Thyroid gland (tissue), 4 donors: ENCODE data around the gene DUOX1. TPM values are rescaled to one million over a fixed set of nuclear protein-coding genes. Genes with fewer than 3 reads are reported as not detected.

Experiments
- DNase-seq, 2 donors: peaks; one replicate each; pipeline ENCODE4 v3.0.0-alpha.2; 2019
- H3K27ac ChIP-seq, 3 donors: fragments of 200-600 bp; sonication (generic); 1 replicate in 2 of 3; 2 replicates in 1 of 3; pipeline ENCODE4 v1.5.1; 2016 to 2019; ENCODE audit warnings: mild to moderate bottlenecking in 1 of 3, moderate library complexity in 1 of 3
- H3K27me3 ChIP-seq: fragments of 200-600 bp; sonication (generic); one replicate; pipeline ENCODE4 v1.5.1; 2019
- H3K36me3 ChIP-seq, 2 donors: fragments of 200-600 bp; sonication (generic); one replicate each; pipeline ENCODE4 v1.5.1; 2016 to 2019
- H3K4me1 ChIP-seq, 2 donors: fragments of 200-600 bp; sonication (generic); one replicate each; pipeline ENCODE4 v1.5.1; 2017 to 2019
- H3K4me3 ChIP-seq, 3 donors: fragments of 200-600 bp; sonication (generic); replicated peaks in 1 of 3; 1 replicate in 2 of 3; 2 replicates in 1 of 3; pipeline ENCODE4 v1.5.1; 2016; ENCODE audit warnings: mild to moderate bottlenecking in 1 of 3
- H3K9me3 ChIP-seq: fragments of 200-600 bp; sonication (generic); one replicate; pipeline ENCODE4 v1.5.1; 2017
- CTCF ChIP-seq, 6 experiments: fragments of 200-600 bp in 3 of 6; fragments of 450-650 bp in 3 of 6; sonication (generic) in 3 of 6; IDR thresholded peaks; one replicate each; pipeline ENCODE4 v1.5.1; 2016 to 2019; ENCODE audit warnings: antibody characterized with exemption in 6 of 6, mild to moderate bottlenecking in 2 of 6, inconsistent platforms in 1 of 6, moderate library complexity in 1 of 6
- POLR2A ChIP-seq, 2 donors: fragments of 450-650 bp; IDR thresholded peaks; one replicate each; pipeline ENCODE4 v1.6.1; 2017; ENCODE audit warnings: antibody characterized with exemption in 2 of 2, mild to moderate bottlenecking in 2 of 2, moderate library complexity in 1 of 2
- WGBS, 2 donors: methylation state at CpG; one replicate each; pipeline ENCODE4 v1.1.5; 2017; 5-methylcytosine and 5-hydroxymethylcytosine counted together
- intact Hi-C: fragments of 100-400 bp; cut with DNase I; formaldehyde crosslinking; loops from one replicate; pipeline ENCODE4 v1.15.1; 2023
- total RNA-seq, 4 donors: library from RNA; depleted of rRNA; stranded (reverse); fragments of >200 nt; gene quantifications; one replicate each; pipeline ENCODE4 v1.2.3, GENCODE V29; 2016

DUOX1 gene
- total RNA-seq, 4 donors from 2014 or later, result 132 to 313 (median 234) TPM

GRCh38 chr15:45128971-45129639 is 689 bp upstream of the DUOX1 start:
- Histone ChIP-seq H3K4me3 (peak overlapping the region; percentile 6 to 47 (median 41)), H3K36me3 (no peaks in the 10 kb centered on the region), H3K27ac (peak overlapping the region; percentile 85 to 96 (median 90)), H3K27me3 (no peaks in the 10 kb centered on the region), H3K9me3 (no peaks in the 10 kb centered on the region), H3K4me1 (peaks cover 55 to 62% of the 10 kb centered on the region in 2 donors)
- intact Hi-C loops, result no loop called here
- TF ChIP-seq CTCF (IDR thresholded peaks at IDR 0.05) (no peak), POLR2A (IDR thresholded peaks at IDR 0.05) (no peak)
- WGBS, 2 donors, result 3 to 5% methylated on average over 37 to 45 of the region's 47 CpGs
- peak; percentile 58 to 60 for DNase-seq

GRCh38 chr15:45130291-45131000 is 652 bp downstream of the DUOX1 start:
- Histone ChIP-seq H3K4me3 (peak overlapping the region in 2 of 3 donors; percentile 27 to 47), H3K27me3 (no peaks in the 10 kb centered on the region), H3K36me3 (no peaks in the 10 kb centered on the region)

GRCh38 chr15:45131510-45131909 is 1.7 kb downstream of the DUOX1 start:
- H3K27me3 ChIP-seq, result no peaks in the 10 kb centered on the region
- peak in 1 of 2 donors; percentile 60 for TF ChIP-seq POLR2A (IDR thresholded peaks at IDR 0.05)
- TF ChIP-seq CTCF (IDR thresholded peaks at IDR 0.05), result no peak
- peak overlapping the region; percentile 79 to 96 (median 90) for H3K27ac ChIP-seq
- DNase-seq, result peak; percentile 63 to 78
- H3K4me3 ChIP-seq, result no peak overlapping the region
- intact Hi-C loops, result no loop called here
- no peaks in the 10 kb centered on the region for H3K9me3 ChIP-seq
- H3K4me1 ChIP-seq, result peaks cover 56 to 58% of the 10 kb centered on the region in 2 donors
- peaks cover 0 to 3% of the 10 kb centered on the region in 2 donors for H3K36me3 ChIP-seq
- WGBS, 2 donors, result 41 to 43% methylated on average over 3 of the region's 3 CpGs

More at GRCh38 chr15:45130291-45131000, 652 bp downstream of the DUOX1 start:
- intact Hi-C loops, result no loop called here
- DNase-seq, result peak; percentile 37 to 47
- 38 to 57% methylated on average over 6 to 7 of the region's 7 CpGs for WGBS, 2 donors
- no peak for TF ChIP-seq CTCF (IDR thresholded peaks at IDR 0.05)
- TF ChIP-seq POLR2A (IDR thresholded peaks at IDR 0.05), result no peak
- Histone ChIP-seq H3K4me1 (peaks cover 58 to 62% of the 10 kb centered on the region in 2 donors), H3K9me3 (no peaks in the 10 kb centered on the region), H3K27ac (peak overlapping the region; percentile 79 to 96 (median 90))

- WGBS, 2 donors, result 60 to 68% methylated on average over 3 of the region's 3 CpGs
- no peak for DNase-seq
- intact Hi-C loops, result no loop called here
- H3K4me1 ChIP-seq, result peaks cover 48 to 53% of the 10 kb centered on the region in 2 donors
- H3K9me3 ChIP-seq, result no peaks in the 10 kb centered on the region
- H3K4me3 ChIP-seq, result no peak overlapping the region
- TF ChIP-seq CTCF (IDR thresholded peaks at IDR 0.05) (no peak), POLR2A (IDR thresholded peaks at IDR 0.05) (no peak)
- H3K36me3 ChIP-seq, result peaks cover 4 to 6% of the 10 kb centered on the region in 2 donors
- no peaks in the 10 kb centered on the region for H3K27me3 ChIP-seq
- peak overlapping the region; percentile 27 to 96 (median 90) for H3K27ac ChIP-seq
These were observed 3.2 kb downstream of the DUOX1 start for GRCh38 chr15:45132844-45133560.
